ENCODE results near the gene DIS3.

DNA sequence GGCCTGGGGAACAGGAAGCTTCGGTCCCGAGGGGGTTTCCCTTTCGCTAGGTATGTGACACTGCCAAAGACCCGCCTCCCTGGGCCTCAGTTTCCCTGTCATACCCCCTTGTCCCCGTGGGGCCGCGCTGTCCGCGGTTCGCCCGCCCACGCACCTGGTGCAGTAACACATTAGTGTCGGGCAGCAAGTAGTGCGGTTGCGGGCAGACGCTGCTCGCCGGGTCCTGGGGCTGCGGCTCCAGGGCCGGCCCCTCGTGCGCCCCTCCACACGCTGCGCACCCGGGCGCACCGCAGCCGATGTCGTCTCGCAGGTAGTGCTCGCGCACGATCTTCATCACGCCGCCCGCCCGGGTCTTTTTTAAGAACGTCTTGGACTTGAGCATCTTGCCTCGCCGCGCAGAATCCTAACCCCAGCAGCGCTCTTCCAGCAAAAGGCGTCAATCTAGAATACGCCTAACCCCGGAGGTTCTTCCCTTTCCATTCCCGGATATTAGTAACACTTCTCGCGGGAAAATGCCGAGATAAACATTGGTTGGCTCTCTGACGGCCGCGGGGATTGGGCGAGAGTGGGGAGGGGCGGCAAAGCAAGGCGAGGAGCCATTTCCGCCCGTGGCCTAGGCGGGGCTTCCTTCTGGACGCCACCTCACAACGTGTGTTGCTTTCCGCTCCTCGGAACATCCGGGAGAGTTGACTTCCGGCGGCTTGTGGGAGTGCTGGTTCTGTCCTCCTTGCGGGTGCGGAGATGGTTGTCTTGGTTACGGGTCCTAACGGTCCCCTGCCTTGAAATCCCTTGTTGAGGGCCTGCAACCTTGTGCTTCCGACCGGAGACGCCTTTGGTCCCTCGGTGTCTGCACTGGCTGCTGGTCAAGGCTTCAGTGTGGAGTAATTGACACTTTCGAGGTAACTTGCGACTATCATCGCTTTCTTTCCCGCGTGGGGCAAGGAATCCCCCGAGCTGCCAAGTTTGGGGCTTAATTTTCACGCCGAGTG lies at the start of gene DIS3, which contains the start of gene PIBF1:
- TF ChIP-seq POLR2A (IDR thresholded peaks at IDR 0.05) (peak in 2 of 3 donors; percentile 15 to 51), POLR2AphosphoS5 (IDR thresholded peaks at IDR 0.05) (peak; percentile 93 to 95 (median 94))
- TF ChIP-seq, protein P1, sequence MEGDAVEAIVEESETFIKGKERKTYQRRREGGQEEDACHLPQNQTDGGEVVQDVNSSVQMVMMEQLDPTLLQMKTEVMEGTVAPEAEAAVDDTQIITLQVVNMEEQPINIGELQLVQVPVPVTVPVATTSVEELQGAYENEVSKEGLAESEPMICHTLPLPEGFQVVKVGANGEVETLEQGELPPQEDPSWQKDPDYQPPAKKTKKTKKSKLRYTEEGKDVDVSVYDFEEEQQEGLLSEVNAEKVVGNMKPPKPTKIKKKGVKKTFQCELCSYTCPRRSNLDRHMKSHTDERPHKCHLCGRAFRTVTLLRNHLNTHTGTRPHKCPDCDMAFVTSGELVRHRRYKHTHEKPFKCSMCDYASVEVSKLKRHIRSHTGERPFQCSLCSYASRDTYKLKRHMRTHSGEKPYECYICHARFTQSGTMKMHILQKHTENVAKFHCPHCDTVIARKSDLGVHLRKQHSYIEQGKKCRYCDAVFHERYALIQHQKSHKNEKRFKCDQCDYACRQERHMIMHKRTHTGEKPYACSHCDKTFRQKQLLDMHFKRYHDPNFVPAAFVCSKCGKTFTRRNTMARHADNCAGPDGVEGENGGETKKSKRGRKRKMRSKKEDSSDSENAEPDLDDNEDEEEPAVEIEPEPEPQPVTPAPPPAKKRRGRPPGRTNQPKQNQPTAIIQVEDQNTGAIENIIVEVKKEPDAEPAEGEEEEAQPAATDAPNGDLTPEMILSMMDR (IDR thresholded peaks at IDR 0.05 in 8 of 11, conservative IDR thresholded peaks at IDR 0.05 in 3 of 11): peak in 3 of 11 experiments; percentile 18 to 48 (median 32)
